HL-60 (cell line): ENCODE measurements around the gene NXNL2.

Experiments
- DNase-seq, 2 experiments: peaks; one replicate each; pipeline ENCODE4 v3.0.0-alpha.2; 2010 to 2020; ENCODE audit warnings: low read depth in 1 of 2, low spot score in 1 of 2
- H3K27ac ChIP-seq: fragments of 250-450 bp; sonication (Bioruptor Pico); replicated peaks from 2 replicates; pipeline ENCODE4 v1.5.1; 2020; ENCODE audit warnings: mild to moderate bottlenecking, moderate library complexity
- H3K27me3 ChIP-seq: fragments of 250-450 bp; sonication (Bioruptor Pico); 2 replicates; pipeline ENCODE4 v1.5.1; 2021; ENCODE audit warnings: mild to moderate bottlenecking, moderate library complexity; ENCODE audit not compliant: insufficient read depth, poor library complexity, severe bottlenecking
- H3K4me3 ChIP-seq: replicated peaks from 2 replicates; pipeline ENCODE4 v1.5.1; 2011; ENCODE audit warnings: mild to moderate bottlenecking, control low read depth, low read length; ENCODE audit not compliant: insufficient read depth
- GABPA ChIP-seq: IDR thresholded peaks from 2 replicates; pipeline ENCODE4 v1.6.1; 2012; ENCODE audit warnings: low read depth
- POLR2AphosphoS5 ChIP-seq: IDR thresholded peaks from 2 replicates; pipeline ENCODE4 v1.6.1; 2012; ENCODE audit warnings: low read depth
- REST ChIP-seq: IDR thresholded peaks from 2 replicates; pipeline ENCODE4 v1.6.1; 2012; ENCODE audit warnings: low read depth; ENCODE audit not compliant: insufficient replicate concordance
- SPI1 ChIP-seq: IDR thresholded peaks from 2 replicates; pipeline ENCODE4 v1.6.1; 2012; ENCODE audit warnings: low read depth, mild to moderate bottlenecking, borderline replicate concordance
- TF ChIP-seq, protein P1 (sequence below): IDR thresholded peaks from one replicate; pipeline ENCODE4 v1.5.1; 2011; ENCODE audit warnings: low read length, control low read depth, inconsistent platforms; ENCODE audit not compliant: insufficient read depth

Gene NXNL2

GRCh38 chr9:88571419-88571818 is 36.4 kb downstream of the NXNL2 start:
- TF ChIP-seq, protein P1, sequence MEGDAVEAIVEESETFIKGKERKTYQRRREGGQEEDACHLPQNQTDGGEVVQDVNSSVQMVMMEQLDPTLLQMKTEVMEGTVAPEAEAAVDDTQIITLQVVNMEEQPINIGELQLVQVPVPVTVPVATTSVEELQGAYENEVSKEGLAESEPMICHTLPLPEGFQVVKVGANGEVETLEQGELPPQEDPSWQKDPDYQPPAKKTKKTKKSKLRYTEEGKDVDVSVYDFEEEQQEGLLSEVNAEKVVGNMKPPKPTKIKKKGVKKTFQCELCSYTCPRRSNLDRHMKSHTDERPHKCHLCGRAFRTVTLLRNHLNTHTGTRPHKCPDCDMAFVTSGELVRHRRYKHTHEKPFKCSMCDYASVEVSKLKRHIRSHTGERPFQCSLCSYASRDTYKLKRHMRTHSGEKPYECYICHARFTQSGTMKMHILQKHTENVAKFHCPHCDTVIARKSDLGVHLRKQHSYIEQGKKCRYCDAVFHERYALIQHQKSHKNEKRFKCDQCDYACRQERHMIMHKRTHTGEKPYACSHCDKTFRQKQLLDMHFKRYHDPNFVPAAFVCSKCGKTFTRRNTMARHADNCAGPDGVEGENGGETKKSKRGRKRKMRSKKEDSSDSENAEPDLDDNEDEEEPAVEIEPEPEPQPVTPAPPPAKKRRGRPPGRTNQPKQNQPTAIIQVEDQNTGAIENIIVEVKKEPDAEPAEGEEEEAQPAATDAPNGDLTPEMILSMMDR, result no peak
- no peak for TF ChIP-seq REST
- no peak for TF ChIP-seq POLR2AphosphoS5
- no peak for TF ChIP-seq GABPA
- no peak for TF ChIP-seq SPI1
- no peak overlapping the region for H3K27ac ChIP-seq
- no peak overlapping the region for H3K4me3 ChIP-seq
- no peaks in the 10 kb centered on the region for H3K27me3 ChIP-seq
- DNase-seq, result no peak

DNA sequence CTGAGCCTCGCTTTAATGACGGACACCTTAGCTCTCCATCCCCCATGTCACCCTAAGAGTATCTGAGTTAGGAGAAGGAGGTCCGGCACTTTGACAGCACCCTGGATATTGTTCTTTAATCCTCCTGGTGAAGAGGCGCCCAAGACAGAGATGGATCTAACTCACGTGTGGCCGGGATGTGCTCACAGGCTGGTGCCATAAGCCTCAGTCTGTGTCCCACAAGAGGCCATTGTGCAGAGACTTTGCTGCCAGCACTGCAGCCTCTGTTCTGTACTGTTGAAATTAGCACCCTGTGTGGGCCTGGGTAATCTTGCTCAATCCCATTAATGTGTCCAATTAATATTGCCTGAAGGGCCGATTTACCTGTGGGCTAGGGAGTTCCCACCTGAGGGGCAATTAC is 37.7 kb downstream of the NXNL2 start:
- Histone ChIP-seq H3K4me3 (no peak overlapping the region), H3K27me3 (no peaks in the 10 kb centered on the region), H3K27ac (no peak overlapping the region)
- TF ChIP-seq GABPA, result no peak
- no peak for TF ChIP-seq REST
- TF ChIP-seq, protein P1, result no peak
- no peak for TF ChIP-seq POLR2AphosphoS5
- no peak for TF ChIP-seq SPI1
- DNase-seq, result no peak

GRCh38 chr9:88574953-88575352 is 40.0 kb downstream of the NXNL2 start:
- no peak for TF ChIP-seq GABPA
- no peak for TF ChIP-seq REST
- TF ChIP-seq, protein P1, result no peak
- TF ChIP-seq SPI1, result no peak
- H3K4me3 ChIP-seq, result no peak overlapping the region

More at GRCh38 chr9:88574953-88575352, 40.0 kb downstream of the NXNL2 start:
- H3K27me3 ChIP-seq, result no peaks in the 10 kb centered on the region
- H3K27ac ChIP-seq, result no peak overlapping the region
- DNase-seq, result no peak
